Stimulated activated CD8-positive, alpha-beta memory T cell treated with anti-CD3 and anti-CD28 coated beads, Interleukin-7, amount 100 ng/mL, for 4 hours (primary cell): Measurements from ENCODE around the gene LBX1.
"Not testable (repeated sequence)": the region's sequence is repeated elsewhere in the genome, so short reads cannot be mapped to it uniquely, and the experiment has no call there.

Source experiments
- DNase-seq, 2 donors: peaks; one replicate each; pipeline ENCODE4 v3.0.0-alpha.2; 2020; ENCODE audit warnings: low read depth in 2 of 2

The LBX1 gene

DNA sequence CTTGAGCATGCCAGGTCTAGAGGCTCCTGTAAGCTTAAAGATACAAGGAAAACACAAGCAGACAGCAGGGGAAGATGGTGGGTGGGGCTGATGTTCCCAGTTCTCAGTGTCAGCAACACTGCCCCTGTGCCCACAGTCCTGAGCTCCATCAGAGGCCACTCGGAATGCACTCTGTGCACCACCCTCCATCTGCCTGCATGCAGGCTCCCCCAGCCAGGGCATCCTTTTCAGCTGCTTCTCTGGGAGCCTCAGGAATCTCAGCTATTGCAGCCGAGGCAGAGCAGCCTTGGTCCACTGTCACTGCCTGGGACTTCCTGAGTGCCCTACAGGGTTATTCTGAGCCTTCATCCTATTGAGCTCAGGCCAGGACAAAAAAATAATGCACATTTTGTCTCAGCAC is 22.2 kb downstream of the LBX1 start:
- no peak for DNase-seq

DNA sequence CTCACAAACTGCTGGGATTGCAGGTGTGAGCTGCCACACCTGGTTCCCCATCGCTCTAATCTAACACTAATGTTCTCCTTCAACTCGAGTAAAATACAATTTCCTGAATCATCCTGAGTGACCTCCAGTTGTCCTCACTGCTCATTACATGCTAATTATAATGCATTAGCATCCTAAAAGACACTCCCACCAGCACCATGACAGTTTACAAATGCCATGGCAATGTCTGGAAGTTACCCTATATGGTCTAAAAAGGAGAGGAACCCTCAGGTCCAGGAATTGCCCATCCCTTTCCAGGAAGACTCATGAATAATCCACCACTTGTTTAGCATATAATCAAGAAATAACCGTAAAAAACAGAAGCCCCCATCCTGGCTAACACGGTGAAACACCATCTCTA is 26.6 kb downstream of the LBX1 start:
- not testable (repeated sequence) for DNase-seq

DNA sequence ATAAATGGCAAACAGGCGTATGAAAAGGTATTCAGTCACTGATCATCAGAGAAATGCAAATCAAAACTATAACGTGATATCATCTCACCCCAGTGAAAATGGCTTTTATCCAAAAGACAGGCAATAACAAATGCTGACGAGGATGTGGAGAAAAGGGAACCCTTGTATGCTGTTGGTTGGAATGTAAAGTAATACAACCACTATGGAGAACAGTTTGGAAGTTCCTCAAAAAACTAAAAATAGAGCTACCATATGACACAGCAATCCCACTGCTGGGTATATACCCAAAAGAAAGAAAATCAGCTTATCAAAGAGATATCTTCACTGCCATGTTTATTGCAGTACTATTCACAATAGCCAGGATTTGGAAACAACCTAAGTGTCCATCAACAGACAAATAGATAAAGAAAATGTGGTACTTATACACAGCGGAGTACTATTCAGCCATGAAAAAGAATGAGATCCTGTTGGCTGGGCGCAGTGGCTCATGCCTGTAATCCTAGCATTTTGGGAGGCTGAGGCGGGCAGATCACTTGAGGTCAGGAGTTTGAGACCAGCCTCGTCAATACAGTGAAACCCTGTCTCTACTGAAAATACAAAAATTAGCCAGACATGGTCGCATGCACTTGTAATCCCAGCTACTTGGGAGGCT is 30.8 kb downstream of the LBX1 start:
- not testable (repeated sequence) for DNase-seq

DNA sequence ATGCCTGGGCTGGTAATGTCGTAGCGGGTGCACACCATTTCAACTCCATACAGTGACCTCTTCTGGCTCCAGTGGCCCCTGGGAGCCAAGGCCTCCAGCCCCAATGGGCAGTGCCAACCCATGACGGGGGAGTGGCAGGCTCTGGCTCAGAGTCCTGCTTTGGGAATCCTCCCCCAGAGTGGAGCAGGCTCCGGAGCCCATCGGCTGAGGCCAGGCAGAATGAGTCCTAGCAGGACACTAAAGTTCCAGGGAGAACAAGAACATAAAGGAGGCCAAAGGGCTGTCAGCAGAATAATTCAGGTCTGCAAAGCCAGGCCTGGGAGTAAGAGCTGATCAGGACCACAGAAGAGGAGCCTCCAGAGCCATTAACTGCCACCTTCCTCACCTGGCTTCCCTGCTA is 33.3 kb downstream of the LBX1 start:
- no peak for DNase-seq

DNA sequence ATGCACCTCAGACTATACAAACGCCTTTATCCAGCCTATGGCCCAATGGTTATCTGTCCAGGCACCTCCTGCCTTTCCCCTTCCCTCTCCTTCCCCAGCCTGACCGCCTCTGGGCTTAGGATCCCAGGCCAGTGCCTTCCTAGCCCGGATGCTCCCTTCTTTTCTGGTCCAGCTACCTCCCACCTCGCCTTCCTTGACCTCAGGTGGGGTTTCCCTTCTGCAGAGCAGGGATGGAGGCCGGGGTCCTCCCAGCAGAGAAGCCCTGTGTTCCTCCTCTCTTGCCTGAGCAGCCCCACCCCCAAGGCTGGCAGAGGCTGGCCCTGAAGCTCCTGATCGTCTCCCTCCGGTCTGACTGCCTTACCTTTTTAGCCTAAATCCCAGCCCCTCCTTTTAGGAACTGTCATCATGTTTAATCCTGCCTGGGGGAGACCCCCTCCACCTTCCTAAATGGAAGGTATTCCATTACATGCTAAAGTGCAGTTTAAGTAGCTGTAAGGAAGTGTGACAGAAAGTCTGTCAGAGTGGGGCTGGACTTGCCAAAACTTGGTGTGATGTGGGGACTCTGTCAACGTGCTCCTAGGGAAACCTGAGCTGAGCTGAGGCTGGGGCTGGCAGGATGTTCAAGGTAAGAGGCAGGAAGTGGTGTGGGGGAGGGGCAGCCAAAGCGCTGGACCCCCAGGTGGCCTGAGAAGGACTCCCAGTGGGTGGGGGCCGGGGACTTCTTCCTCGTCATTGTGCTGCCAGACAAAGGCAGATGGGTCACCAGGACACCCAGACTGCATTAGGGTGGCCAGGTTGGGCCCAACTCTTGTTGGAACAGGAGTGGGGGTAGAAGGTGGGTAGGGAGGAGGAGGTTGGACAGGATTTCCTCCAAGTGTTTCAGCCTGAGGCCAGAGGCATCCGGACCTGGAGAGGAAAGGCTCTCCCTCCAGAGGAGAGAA is 39.5 kb downstream of the LBX1 start:
- DNase-seq, result no peak

DNA sequence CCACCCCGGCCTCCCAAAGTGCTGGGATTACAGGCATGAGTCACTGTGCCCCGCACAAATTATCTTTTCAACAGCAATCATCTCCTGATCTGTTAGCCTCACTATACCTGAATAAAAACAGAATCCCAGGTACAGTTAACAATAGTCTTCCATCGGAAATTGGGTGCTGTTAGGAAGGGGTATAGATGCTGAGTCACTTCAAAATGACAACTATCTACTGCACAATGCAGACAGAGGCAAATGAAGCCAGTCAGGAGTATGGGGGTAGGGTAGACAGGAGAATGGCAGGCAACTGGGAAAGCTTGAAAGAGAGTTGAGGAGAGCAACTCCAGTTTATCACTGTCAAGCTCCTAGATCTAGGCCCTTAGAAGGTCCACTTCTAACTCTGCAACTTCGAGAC is 40.3 kb downstream of the LBX1 start:
- DNase-seq, result no peak

DNA sequence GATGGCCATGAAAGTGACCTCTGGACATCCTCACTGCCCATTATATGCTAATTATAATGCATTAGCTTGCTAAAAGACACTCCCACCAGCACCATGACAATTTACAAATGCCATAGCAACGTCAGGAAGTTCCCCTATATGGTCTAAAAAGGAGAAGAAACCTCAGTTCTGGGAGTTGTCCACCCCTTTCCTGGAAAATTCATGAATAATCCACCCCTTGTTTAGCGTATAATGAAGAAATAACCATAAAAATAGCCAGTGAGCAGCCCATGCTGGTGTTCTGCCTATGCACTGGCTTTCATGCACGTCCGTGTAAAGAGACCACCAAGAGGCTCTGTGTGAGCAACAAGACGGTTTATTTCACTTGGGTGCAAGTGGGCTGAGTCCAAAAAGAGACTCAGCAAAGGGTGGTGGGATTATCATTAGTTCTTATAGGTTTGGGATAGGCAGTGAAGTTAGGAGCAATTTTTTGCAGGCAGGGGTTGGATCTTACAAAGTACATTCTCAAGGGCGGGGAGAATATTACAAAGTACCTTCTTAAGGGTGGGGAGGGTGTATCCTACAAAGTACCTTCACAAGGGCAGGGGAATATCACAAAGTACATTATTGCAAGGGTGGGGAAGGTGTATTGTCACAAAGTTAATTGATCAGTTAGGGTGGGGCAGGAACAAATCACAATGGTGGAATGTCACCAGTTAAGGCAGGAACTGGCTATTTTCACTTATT is 45.6 kb downstream of the LBX1 start:
- DNase-seq, result no peak

DNA sequence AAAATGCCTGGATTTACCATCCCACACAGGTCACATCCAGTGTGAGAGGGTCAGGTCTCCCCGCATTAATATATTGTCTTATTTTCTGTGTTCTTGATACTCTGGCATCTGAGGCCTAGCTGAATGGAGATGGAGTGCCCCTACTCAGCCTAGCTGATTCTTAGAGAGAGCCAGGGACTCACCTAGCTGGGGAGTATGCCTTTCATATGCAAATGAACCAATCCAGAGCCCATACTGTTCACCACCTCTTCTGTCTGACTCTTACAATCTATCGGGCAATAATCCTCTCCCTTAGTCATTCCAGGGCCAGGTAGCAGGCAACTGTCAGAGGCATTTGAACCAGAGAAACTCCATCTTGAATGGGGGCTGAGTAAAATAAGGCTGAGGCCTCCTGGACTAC is 46.3 kb downstream of the LBX1 start:
- no peak for DNase-seq
